ENCODE results near the gene MAGI2.

Gene MAGI2

DNA sequence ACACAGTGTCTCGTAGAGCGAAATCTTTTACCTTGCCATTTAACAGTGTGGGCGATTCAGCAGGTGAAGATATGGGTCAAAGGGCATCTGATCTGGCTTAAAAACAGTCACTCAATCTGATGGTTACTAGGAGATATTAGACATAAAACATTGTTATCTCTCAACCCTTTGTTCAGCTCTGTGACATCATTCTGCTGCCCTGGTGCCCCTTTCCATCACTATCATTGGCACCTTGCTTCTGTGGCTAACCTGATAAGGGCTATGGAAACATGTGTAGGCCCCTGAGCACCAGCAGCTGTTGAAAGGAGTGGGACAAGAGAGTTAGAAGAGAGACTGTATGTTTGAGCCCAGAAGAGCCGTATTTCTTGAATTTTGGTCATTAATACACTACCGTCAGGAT is 1004.6 kb downstream of the MAGI2 start:
- DNase-seq, result peak; percentile 33

DNA sequence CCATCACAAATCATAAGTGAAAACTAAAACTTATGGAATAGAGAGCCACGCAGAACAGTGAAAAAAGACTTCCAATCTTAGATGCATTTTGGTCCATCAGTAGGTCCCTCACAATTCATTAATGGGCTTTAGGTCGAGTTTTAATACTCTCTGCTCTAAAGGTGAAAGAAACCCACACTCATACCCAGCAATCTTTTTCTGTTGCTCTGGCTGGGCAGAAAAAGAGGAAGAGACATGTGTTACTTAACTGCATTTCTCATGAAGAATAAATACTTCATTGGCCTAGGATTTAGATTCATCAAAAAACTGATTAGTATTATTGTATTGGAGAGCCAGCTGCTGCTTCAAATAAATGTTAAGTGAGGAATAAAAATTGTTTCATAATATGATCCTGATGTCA is 1009.2 kb downstream of the MAGI2 start:
- DNase-seq, result no peak

DNA sequence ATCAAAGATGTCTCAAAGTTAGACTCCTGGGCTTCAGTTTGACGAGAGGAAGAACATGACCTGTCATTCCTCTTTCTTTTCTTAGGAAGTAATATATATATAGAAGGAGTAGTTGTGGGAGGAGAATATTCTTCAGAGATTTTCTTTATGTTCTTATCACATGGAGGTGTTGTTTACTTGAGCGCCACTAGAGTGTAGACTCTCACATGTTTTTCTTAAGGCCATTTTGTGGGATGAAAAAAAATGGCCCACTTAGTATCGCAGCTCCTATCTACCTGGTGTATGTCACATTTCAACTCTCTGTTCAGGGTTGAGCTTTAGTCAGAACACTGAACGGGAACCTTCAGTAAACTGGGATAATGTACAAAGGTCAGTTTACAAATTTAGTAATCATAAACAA is 1009.7 kb downstream of the MAGI2 start:
- DNase-seq, result no peak

DNA sequence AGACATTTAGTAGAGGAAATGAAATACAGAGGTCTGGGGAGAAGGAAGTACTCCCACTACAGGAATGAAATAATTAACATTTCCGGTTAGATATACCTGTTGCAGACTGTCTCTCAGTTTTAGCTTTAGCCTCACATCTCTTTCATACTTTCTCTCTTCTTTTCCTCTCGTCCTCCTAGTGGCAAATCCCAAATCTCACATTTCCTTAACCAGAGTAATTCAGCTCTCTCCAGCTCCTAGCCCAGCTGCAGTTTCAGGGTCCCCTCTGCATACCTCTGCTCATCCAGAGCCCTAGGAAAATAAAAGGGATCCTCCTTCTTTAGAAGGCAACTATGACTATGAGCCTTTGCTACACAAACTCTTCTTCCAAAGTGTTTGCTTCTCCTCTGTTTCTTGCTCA is 1011.7 kb downstream of the MAGI2 start:
- no peak for DNase-seq

DNA sequence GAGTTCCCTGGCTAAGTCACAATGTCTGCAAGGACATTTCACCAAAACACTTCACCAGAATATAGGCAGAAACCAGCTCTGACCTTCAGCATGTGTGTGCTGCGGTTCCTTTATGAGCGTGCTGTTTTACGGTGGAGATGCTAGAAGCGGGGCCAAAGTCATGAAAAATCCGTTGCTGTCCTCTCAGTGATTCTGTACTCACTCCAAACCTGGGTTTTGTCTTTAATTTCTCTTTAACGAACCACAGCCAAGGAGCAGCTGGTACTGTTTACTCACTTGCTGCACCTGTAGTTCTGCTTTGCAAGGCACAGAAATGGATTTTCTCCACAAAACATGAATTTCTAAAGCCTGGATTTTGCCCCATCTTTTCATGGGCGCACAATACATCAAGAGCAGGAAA is 1015.0 kb downstream of the MAGI2 start:
- no peak for DNase-seq

DNA sequence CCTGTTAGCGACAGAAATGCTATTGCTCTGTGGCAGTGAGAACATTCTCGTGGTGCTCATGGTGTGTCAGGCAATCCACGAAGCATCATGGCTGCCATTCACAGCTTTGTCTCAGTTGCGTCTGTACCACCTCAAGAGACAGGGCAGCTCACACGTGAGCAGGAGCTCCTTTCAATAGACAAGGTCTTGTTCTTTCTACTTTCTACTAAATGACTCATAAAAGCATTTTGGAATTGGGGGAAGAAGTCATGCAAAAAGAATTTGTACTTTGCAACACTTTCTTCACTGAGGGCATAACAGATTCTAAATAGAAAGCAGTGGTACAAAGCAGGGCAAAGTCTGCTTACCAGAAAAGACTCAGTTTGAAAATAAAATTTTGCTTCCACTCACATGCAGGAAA is 1016.3 kb downstream of the MAGI2 start:
- DNase-seq, result no peak

DNA sequence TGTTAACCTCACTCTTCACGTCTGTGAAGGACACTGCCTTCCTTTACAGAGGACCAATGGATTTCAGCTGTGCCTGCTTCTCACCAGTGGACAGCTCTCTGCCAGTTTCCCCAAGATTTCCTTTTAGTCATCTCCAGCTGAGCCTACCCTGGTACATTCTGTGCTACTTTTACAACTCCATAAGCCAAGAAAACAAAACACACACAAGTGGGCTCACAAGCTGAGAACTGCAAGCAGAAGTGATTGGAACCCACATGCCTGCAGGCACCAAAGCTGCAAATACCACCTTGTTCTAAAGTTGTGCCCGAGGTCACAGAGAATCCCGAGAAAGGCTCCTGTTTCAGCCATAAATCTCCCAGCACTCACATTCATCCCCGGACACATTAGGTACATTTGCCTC is 1018.1 kb downstream of the MAGI2 start:
- no peak for DNase-seq

DNA sequence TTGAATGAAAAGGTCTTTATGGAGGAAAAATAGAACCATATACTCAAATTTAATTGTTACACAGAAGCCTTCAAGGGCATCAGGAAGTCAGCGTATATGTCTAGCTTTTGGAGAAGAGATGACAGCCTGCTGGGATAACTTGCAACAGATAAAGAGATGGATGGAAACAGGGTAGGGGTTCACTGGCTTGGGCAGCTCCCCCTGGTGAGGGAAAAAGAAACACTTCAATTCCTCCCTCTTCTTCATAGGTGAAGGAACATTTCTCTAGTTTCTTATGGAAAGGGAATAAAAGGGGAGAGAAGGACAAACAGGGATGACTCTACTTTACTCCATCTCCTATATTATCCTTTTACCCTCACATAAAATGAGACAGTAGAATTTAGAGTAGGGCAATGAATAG is 1019.2 kb downstream of the MAGI2 start:
- DNase-seq, result no peak

DNA sequence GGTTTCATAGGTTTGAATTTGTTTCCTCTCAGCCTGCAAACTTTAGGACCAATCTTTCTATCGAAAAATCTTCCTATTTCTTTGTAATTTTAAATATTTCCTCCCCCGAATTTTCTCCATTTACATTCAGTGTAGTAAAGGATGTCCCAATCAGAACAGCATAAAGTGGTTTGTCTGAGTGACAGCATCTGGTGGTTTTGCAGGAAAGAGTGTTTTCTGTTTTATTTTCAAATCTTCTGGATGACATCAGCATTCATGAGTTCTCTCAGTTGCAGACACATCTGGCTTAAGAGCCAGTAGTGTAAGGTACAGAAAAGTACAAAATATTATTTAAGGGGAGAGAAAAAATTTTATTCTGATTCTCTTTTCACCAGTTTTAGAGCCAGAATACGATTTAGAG is 1020.0 kb downstream of the MAGI2 start:
- DNase-seq, result no peak

DNA sequence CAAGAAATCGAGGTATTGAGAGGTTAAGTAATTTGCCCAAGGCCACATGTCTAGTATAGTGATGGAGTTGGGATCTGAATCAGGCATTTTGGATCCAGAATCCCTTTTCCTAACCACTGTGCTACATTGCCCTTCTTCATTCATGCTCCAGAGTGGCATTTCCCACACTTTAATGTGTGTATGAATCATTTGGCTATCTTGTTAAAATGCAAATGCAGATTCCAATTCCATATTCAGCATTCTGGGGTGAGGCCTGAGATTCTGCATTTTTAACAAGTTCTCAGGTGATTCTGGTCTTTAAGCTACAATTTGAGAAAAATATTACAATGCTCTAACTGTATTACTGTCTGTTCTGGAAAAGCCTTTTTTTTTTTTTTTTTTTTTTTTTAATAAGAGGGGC is 1023.6 kb downstream of the MAGI2 start:
- DNase-seq, result no peak

DNA sequence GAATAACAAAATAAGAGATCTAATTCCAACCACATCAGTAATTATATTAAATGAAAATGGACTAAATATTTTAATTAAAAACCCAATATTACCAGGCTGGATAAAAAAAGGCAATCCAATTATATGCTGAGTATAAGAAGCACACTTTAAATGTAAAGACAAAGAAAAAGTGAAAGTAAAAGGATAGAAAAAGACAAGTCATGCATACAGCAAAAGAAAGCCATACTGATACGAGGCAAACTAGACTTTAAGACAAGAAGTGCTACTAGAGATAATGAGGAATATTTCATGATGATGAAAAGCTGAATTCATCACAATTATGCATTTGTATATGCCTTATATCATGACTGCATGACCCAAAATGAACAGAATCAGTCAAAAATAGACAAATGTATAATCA is 1026.3 kb downstream of the MAGI2 start:
- no peak for DNase-seq

DNA sequence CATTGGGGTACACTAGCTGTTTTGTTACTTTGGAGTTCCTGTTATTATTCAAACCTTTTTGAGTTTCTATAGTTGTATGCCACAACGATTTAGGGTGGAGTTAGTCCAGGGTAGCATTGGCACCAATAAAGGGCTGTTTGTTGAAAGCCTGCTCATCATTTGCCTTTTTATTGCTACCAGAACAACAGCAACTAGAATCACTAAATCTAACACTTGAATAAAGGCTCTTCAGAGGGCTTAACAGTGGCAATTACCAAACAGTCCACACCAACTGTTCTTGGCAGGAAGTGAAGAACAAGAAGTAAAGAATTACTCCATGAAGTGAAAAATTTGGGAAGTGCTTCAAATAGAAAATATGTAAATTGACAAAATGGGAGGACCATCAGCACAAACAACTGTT is 1033.5 kb downstream of the MAGI2 start:
- no peak for DNase-seq

DNA sequence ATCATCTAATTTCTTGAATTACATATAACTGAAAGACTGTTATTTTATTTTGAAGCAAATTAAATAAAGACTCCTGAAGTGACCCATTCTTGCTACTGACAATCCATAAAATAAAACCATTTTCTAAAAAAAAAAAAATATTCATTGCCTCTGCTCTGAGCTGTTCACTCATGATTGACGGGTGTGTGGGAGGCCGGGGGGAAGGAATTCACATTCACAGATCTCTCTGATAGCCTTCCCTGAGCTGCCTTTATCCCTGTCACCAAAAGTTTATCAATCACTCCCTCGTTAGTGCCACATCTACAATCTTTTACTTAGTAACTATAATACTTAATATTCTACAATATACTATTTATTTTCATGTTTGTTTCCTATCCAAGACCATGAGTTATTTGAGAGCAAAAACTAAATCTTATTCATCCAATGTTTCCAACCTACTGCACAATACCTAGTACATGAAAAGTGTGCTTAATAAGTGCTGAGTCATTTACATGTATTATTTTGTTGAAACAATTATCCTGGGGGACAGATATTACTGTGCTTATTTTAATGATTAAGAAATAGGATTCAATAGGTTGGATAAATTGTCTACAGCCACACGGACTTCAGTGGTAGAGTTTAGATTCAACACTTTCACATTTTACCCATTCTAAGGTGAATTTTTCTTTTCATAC is 1036.2 kb downstream of the MAGI2 start:
- no peak for DNase-seq

DNA sequence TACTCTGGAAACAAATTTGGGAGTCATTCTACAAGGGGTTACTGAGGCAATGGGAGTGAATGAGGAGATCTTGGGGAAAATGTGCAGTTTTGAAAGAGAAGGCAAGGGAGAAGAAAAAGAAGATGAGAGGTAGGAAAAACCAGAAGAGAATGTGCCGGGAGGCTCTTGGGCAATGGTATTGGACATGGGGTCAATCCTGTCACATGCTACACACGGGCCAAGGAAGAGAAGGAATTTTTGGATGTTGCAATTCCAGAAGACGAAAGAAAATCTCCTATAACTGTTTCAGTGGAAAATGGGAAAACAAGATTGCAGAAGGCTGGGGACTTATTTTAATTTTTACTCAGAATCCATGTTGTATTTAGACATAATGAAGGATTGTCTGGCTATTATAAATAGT is 1039.9 kb downstream of the MAGI2 start:
- DNase-seq, result no peak

DNA sequence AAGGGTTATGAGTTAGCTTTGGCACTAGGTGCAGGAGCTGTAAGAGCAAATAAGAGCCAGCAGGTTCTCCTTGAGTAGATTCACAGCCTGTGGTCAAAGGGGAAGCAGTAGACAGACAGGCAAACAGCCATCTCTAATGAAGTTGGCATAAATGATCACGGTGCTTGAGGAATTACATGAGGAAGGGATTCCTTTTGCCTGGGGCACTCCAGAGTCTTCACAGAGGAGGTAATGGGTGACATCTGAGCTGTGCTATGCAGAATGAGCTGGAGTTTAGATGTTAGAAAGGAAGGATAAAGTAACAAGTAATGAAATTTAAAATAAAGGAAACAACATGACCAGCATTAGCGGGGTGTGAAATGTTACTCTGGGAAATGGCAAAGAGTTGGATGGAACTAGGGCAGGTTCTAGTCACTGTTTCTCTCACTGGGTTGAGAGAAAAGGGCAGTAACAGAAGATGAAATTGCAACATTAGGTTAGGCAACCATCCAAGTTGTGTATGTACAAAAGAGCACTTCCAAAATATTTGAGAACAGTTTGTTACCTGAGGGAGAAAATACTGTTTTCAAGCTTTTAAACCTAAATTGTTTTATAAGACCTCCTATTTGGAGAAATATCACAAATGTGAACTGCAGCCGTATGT is 1041.1 kb downstream of the MAGI2 start:
- DNase-seq, result no peak

DNA sequence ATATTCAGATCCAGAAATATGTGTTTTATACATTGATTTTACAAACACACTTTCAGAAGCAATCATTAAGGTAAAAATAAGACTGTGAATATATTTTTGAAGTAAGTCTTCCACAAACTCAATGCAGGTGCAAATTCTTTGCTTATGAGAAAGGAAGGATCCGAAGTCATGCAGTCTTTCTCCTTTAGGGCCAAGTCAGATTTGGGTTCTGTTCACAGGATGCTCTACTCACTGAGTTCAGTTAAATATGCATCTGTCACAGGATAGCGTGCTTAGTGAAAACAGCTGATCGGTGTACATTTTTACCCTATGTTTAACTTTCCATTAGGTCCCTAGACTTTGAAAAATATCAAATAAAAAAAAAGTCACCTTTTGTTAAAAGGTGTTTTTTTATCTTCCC is 1046.4 kb downstream of the MAGI2 start:
- no peak for DNase-seq

DNA sequence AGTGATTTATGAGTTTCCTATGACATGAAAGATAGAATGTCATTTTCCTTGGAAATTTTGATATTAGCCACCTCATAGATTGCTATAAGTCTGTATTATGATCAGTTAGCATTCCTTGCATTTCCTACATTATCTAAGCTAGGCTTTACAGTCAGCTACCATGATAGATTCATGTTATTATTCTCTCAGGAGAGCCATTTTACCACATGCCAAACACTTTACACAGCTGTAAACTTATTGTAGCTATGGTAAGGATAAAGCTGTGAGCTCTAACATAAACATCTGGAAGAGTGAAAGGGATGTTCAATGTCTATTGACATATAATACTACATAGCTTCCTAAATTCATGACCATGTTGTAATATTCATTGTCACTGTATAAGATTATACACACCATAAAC is 1046.9 kb downstream of the MAGI2 start:
- DNase-seq, result no peak

DNA sequence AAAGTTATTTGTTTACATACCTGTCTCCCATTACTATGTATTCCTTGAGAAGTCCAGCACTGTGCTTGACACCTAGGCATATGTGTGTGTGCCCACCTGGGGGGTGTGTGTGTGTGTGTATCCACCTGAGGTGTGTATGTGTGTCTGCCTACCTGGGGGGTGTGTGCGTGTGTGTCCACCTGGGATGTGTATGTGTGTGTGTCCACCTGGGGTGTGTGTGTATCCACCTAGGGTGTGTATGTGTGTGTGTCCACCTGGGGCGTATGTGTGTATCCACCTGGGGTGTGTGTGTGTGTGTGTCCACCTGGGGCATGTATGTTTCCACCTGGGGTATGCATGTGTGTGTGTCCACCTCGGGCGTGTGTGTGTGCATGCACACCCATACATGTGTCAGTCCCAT is 1051.4 kb downstream of the MAGI2 start:
- DNase-seq, result no peak

DNA sequence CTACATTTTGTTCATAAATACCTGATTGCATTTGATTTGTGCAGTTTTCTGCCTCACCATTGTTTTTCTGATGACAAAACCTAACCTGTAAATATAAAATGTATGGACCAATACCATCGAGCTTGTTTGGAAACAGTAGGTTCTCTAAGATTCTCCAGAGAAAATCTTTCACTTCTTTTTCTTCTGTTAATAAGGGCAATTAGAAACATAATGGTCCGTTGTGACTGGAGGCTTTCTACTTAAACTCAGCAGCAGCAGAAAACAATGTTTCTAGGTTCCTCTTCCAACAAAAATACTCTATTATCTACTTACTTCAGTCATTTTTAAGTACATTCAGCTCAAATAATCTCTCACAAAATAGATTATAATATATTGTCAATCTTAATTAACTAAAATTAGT is 1053.4 kb downstream of the MAGI2 start:
- no peak for DNase-seq

DNA sequence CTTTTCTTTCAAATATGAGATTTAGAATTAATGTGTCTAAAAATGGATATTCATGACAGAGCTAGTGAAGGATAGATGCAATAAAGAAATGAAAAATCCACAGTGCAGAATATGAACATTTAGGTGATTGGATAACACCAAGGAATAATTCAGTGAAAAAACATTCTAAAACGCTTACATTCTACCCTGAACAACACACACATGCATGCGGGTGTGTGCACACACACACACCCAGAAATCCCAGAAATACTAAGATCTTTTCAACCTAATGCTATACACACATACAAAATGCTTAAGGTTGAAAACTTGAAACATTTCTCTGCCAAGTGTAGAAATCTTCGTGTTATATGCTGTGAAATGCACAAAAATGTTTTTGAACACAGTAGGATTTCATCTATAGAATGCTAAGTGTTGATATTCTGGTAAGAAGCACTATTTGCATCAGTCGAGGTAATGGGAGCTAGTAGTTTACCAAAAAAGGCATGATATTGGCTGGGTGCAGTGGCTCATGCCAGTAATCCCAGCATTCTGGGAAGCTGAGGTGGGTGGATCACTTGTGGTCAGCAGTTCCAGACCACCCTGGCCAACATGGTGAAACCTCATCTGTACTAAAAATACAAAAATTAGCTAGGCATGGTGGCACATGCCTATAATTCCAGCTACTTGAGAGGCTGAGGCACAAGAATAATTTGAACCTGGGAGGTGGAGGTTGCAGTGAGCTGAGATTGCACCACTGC is 1054.3 kb downstream of the MAGI2 start:
- no peak for DNase-seq

DNA sequence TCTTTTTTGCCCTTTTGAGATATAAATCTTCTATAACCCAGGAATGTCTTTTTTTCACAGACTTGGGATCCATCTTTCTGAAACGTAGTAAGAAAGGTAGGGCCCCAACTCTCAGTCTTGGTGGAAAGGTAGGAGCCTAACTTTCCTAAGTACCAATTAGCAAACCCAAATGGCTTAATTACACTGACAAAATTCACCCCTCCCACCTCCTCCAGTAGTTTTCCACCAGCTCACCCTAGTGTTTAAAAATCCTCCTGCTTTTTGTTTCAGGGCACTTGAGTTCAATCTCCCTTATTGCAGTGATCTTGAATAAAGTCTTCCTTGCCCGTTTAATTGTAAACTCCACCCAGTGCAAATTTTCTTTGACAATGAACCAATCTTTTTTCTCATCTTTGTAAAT is 1054.9 kb downstream of the MAGI2 start:
- no peak for DNase-seq

DNA sequence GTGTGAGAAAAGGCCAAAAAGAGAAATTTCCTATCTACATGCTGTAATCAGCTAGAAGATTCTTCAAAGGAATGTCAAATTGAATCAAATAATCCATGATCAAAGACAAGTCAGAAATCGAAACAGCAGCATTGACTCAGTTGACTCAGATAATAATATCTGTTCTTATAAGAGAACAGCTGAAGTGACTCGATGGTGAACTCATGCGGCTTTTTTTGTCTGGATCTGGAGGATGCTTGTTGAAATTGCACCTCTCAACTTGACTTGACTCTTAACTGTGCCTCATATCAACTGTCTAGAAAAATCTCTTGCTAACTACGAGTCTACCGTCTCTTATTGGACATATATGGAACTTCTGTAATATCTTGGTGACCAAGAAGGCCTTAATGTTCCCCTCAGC is 1055.4 kb downstream of the MAGI2 start:
- no peak for DNase-seq

DNA sequence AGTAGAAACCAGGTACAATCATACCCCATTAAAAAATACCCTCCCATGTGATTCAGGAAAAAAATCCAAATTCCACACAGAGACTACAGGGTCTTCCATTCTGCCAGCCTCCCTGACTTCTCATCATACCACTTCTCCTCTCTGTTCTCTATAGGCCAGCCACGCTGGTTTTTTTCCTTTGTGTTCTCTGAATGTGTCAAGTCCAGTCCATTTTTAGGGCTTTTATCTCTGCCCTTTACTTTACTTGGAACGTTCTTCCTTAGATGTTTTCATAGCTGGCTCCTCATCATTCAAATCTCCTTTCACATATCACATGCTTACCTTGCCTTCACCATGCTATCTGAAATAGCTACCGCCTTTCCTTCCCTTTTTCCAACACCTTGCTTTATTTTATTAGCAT is 1057.3 kb downstream of the MAGI2 start:
- DNase-seq, result no peak

DNA sequence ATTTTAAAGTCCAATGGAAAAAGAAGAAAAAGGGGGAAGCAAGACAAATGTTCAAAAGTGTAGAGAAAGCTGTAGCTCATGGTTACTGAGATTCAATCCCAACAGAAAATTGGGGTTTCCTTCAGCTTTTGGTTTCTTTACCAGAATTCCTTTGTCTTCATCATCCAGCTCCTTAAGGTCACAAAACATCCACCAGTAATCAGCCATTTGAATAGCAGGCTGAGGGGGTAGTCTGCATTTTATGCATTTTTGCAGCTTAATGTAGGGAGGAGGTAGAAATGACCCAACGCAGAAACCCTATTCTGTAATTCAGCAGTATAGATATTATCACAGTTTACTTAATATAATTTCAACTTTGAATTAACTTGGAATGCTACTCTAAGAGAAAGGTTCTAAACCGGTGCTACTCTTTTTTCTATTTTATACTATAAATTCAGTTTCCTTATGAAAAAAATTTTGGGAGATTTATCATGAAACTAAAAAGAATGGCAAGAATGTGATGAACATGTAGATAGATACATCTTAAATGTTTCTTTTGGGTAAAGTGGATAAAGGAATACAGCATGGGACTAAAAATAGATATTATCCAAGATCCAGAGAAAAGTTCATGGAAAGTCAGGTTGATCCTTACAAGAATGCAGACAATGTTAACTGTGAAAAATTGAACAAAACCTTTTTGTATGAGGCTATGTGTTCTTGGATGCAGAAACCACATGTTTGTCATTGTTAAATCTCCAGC is 1058.0 kb downstream of the MAGI2 start:
- no peak for DNase-seq
